GM21390 (cell line): ENCODE results near the gene C11orf68.
"Not testable (repeated sequence)": the region's sequence is repeated elsewhere in the genome, so short reads cannot be mapped to it uniquely, and the experiment has no call there.

ENCODE experiments used
- ATAC-seq: cut with Tn5 transposase; IDR thresholded peaks from one replicate; pipeline ENCODE4 v1.9.1; 2021; ENCODE audit not compliant: unreplicated experiment

The C11orf68 gene

DNA sequence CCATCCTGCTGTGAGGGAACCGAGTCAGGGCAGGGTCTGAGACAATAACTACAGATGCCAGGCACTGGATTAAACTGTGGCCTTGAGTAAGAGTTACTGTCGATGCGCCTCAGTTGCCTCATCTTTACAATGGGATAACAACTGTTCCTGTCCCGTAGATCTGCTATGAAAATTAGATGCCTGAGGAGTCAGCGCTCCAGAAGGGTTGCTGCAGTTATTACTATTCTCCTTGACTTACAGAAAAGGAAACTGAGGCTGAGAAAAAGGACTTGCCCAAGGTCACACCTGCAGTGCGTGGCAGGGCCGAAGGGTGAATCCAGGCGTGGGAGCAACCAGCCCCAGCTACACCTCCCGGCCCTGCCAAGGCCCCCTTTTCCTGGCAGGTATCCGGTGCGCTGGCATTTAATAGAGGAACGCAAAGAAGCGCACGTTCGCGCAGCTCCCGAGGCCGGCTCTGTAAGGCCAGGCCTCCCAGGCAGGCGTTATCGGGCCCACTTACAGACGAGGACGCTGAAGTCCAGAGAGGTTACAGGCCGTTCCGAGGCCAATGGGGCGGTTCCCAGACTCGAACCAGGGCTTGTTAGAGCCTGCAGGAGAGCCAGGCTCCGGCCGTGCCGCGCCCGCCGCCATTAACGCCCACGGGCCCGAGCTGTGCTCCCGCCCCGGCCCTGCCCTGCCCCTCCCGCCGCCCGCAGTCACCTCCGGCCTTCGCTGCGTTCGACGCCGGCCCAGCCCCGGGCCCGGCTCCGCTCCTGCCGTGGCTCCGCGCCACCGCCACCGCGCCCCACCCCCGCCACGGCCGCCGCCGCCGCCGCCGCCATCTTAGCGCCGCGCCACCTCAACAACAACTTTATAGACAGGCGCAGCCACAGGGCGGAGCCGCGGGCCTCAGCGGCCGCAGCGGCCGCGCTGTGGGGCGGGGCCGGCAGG is at the start of gene C11orf68:
C11orf68 (minus strand) TSS at position 852 of the 930 bp plus-strand sequence; CDS start at position 821, 31 bp downstream.
- ATAC-seq, result peak; percentile 45

DNA sequence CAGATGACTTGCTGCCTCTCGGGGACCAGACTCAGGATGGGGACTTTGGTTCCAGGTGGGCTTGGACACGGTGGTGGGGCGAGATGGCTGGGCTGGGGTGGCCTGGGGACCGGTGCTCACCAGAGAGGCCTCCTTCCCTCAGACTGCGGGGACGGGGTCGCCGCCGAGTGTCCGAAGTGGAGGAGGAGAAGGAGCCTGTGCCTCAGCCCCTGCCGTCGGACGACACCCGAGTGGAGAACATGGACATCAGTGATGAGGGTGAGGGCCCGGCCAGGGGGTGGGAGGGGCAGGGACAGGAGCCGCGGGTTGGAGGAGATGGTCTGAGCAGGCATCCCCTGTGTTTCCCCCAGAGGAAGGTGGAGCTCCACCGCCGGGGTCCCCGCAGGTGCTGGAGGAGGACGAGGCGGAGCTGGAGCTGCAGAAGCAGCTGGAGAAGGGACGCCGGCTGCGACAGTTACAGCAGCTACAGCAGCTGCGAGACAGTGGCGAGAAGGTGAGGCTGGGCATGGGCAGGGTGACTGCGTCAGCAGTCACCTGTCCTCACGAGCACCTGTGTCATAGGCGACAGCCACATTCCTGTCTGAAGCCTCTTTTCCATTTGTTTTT is 48.6 kb upstream of the C11orf68 start:
- no peak for ATAC-seq

DNA sequence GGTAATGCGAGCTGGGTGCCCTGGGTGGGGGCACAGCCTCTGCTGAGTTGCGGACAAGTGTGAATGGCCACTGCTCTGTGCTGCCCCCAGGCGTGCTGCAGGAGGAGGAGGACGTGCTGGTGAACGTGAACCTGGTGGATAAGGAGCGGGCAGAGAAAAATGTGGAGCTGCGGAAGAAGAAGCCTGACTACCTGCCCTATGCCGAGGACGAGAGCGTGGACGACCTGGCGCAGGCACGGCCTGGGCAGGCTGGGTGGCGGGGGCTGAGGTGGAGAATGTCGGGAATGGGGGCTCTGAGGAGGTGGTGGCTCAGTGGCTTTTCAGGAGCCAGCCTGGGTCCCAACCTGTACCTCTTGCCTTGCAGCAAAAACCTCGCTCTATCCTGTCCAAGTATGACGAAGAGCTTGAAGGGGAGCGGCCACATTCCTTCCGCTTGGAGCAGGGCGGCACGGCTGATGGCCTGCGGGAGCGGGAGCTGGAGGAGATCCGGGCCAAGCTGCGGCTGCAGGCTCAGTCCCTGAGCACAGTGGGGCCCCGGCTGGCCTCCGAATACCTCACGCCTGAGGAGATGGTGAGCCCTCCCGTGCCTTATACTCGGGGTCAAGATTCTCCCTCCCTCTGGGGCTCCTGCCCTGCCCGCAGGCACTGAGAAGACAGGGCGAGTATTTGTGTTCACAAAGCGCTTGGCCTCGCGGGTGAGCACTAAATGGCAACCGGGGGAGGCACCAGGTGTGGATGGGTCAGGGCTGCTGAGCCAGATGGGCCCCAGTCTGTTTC is 47.3 kb upstream of the C11orf68 start:
- no peak for ATAC-seq

DNA sequence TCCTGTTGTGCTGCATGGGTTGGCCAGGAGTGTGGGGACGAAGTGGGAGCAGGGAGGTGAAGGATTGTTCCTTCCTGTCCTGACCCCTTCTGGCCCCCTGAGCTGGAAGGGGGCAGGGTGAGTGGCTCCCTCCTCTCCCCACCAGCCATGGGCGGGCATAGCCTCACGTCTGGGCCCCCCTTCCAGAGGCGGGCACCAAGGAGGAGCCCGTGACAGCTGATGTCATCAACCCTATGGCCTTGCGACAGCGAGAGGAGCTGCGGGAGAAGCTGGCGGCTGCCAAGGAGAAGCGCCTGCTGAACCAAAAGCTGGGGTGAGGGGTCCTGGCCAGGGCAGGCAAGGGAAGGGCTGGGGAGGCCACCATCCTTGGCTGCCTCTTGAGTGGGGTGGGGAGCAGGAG is 46.0 kb upstream of the C11orf68 start:
- ATAC-seq, result no peak

DNA sequence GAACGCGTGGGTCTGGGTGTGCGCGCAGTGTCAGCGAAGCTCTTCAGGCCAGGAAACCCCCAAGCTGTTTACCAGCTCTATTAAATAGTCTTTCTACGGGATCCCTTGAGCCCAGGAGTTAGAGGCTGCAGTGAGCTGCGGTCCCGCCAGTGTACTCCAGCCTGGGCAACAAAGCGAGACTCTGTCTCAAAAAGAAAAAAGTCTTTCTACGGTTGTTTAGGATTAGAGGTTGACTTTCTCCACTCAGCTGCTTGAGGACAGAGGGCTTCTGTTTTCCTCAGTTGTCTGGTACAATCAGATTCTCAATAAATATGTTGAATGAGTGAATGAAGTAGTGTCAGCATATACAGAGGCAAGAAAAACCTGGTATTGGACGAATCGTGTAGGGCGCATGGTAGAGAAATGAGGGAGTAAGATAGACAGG is 43.3 kb upstream of the C11orf68 start:
- no peak for ATAC-seq

DNA sequence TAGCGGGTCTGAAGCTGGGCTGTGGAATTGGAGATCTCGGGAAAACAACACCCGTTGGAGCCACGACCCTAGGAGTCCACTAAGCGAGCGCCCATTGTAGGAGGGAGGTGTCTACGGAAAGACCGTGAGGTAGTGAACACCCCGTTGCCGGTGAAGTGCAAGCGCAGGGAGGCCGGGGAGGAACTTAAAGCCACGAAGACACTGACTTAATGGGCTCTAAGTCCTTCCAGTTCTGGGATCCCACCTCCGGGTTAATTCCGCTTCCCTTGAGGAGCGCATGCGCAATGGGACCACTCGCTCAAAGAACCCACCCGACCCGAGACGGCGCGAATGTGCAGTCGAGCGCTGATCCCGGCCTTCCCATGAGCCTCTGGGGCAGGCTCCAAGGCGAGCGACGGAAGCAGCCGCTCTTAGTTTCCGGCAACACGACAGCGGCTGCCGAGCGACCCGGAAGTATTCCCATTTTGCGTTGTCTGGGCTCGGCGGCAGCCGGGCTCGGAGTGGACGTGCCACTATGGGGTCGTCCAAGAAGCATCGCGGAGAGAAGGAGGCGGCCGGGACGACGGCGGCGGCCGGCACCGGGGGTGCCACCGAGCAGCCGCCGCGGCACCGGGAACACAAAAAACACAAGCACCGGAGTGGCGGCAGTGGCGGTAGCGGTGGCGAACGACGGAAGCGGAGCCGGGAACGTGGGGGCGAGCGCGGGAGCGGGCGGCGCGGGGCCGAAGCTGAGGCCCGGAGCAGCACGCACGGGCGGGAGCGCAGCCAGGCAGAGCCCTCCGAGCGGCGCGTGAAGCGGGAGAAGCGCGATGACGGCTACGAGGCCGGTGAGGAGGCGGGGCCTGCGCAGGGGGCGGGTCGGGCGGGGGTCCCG is 42.6 kb upstream of the C11orf68 start, which contains the start of gene SART1:
SART1 (plus strand) TSS at position 468 of the 874 bp plus-strand sequence; CDS start at position 515, 47 bp downstream.
- peak; percentile 76 for ATAC-seq

DNA sequence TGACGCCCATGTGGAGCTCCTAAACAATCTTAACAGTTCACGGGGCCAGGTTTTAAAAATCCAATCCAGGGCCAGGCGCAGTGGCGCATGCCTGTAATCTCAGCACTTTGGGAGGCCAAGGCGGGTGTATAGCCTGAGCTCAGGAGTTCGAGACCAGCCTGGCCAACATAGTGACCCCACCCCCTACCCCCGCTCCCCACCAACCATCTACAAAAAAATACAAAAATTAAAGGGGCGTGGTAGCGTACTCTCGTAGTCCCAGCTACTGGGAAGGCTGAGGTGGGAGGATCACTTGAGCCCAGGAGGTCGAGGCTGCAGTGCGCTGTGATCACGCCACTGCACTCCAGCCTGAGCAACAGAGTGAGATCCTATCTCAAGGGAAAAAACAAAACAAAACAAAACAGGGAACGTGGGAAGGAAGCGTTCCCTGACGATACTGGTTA is 42.0 kb upstream of the C11orf68 start:
- no peak for ATAC-seq

DNA sequence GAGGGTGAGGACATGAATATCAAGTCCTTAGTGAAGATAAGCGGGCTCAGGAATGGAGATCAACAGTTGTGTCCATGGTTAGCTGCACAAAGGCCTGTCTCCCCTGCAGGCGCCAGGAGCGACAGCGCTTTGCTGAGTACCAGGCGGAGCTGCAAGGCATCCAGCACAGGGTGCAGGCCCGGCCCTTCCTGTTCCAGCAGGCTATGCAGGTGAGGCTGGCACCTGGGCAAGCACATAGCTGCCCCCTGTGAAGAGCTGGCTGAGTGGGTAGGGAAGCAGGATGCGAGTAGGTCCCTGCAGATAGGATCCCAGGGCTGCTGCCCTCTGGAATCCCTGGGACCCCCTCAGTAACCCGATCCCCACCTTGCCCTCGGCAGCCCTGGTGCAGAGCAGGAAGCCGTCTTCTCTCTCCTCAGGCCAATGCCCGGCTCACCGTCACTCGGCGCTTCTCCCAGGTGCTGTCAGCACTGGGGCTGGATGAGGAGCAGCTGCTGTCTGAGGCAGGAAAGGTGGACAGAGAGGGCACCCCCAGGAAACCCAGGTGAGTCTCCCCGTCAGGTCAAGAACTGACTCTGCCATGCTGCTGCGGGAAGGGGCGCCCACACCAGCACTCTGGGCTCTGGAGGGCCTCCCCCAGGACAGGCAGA is 40.0 kb upstream of the C11orf68 start:
- no peak for ATAC-seq

DNA sequence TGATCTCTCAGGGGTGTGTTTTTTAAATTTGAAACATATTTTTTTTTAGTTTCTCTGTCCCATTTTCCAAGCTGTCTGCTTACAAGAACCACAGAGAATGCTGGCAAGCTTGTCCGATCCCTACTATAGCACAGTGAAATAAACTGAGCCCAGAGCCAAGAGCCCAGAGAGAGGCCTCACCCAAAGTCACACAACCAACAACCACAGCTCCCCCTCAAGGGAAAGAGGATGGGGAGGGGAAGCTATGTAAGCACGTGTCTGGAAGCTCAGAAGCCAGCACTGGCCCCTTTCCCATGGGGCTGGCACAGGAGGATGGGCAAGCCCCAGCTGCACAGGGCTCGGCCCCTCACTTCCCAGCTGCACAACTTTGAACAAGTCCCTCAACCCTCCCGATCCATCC is 39.4 kb upstream of the C11orf68 start:
- ATAC-seq, result no peak

DNA sequence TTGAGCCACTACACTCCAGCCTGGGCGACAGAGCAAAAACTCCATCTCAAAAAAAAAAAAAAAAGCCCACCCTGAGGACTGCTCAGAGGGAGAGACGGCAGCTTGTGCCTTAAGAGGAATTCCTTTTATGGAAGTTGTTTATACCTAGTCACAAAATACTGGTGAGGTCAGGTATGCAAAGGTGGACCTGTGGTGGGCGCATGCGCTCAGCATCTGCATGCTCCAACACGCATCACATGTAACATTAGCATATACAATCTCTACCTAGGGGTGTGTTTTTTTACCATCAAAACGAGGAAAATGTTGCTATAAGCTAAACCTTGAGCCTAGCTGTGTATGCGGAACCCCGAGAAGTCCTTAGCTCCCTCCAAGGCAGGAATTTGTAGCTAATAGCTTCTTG is 35.9 kb upstream of the C11orf68 start:
- ATAC-seq, result no peak

DNA sequence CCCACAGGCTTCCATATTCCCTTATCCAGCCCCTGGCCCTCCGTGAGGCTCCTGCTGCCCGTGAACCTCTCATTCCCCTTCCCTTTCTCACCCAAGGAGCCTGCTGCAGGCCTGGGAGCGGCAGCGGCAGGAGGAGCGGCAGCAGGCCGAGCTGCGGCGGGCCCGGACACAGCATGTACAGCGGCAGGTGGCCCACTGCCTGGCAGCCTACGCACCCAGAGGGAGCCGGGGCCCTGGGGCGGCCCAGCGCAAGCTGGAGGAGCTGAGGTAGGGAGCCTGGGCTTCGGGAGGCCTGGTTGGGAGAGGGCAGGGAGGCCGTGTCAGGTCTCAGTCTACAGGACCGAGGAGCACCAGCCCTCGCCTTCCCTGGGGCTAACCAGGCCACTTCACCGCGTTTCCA is 34.6 kb upstream of the C11orf68 start:
- no peak for ATAC-seq

DNA sequence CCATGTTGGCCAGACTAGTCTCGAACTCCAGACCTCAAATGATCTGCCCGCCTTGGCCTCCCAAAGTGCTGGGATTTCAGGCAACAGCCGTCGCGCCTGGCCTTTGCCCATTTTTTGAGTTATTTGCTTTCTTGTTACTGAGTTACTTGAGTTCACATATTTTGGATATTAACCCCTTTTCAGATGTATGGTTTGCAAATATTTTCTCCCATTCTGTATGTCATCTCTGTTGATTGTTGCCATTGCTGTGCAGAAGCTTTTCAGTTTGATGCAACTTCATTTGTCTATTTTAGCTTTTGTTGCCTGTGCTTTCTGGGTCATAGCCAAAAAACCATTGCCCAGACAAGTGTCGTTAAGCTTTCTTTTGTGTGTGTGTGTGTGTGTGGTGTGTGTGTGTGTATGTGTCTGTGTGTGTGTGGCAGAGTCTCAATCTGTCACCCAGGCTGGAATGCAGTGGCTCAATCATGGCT is 33.2 kb upstream of the C11orf68 start:
- no peak for ATAC-seq

DNA sequence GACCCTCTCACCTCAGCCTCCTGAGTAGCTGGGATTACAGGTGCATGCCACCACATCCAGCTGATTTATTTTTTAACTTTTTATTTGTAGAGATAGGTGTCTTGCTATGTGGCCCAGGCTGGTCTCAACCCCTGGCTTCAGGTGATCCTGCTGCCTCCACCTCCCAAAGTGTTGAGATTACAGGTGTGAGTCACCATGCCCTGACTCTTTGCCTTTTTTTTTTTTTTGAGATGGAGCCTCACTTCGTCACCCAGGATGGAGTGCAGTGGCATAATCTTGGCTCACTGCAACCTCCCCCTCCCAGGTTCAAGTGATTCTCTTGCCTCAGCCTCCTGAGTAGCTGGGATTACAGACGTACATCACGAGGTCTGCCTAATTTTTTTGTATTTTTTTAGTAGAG is 32.8 kb upstream of the C11orf68 start:
- ATAC-seq, result not testable (repeated sequence)

DNA sequence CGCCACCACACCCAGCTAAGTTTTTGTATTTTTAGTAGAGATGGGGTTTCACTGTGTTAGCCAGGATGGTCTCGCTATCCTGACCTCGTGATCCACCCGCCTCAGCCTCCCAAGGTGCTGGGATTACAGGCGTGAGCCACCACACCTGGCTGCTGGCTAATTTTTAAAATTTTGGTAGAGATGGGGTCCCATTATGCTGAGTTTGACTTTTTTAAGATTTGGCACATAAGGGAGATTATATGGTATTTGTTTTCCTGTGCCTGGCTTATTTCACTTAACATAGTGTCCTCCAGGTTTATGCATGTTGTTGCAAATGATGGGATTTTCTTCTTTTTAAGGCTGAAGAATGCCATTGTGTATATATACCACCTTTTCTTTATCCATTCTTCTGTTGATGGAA is 31.8 kb upstream of the C11orf68 start:
- not testable (repeated sequence) for ATAC-seq

DNA sequence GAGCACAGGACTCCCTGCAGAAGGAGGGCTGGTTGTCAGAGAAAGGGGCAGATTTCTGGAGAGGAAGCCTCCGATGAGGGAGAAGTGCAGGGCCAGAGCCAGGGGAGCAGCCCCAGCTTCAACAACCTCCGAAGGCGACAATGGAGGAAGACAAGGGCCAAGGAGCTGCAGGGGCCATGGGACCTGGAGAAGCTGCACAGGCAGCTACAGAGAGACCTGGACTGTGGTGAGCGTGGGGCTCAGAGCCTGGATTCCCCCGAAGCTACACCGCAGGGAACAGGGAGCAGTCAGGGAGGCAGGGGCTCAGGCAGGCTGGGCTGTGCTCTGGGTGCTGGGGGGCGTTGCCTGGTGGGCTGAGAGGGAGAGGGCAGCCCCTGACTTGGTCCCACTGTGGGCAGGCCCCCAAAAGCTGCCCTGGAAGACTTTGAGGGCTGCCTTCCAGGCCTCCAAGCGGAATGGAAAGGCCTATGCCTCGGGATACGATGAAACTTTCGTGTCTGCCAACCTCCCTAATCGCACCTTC is 28.8 kb upstream of the C11orf68 start:
- no peak for ATAC-seq

DNA sequence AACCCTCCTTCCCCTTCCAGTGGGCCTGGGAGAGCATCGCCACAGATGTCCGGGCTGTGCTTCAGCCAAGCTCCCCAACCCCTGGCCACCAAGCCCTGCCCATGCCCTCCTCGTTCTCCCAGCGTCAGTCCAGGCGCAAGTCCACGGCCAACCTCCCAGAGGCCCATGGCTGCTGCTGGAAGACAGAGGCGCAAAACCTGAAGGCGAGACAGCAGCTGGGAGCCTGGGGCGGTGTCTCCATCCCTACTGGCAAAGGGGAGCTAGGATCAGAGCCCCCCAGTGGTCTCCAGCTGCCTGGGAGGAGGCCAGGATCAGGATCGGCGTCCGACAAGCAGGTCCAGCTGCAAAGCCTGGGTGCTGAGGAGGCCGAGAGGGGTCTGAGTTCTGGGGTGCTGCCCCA is 28.3 kb upstream of the C11orf68 start:
- ATAC-seq, result no peak

DNA sequence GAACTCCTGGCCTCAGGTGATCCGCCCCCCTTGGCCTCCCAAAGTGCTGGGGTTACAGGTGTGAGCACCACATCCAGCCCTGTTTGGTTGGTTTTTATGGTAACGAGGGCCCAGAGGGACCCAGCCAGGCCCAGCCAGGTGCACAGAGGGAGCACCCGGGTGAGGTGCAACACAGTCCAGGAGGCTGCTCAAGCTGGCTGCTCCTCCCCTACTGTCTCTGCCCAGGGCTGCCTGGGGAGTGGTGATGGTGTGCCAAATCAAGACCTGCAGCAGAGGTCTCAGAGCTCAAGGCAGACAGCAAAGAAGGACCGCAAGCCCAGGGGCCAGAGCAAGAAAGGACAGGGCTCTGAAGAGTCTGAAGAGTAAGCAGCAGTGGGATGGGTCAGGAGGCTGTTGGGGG is 27.8 kb upstream of the C11orf68 start:
- ATAC-seq, result no peak

DNA sequence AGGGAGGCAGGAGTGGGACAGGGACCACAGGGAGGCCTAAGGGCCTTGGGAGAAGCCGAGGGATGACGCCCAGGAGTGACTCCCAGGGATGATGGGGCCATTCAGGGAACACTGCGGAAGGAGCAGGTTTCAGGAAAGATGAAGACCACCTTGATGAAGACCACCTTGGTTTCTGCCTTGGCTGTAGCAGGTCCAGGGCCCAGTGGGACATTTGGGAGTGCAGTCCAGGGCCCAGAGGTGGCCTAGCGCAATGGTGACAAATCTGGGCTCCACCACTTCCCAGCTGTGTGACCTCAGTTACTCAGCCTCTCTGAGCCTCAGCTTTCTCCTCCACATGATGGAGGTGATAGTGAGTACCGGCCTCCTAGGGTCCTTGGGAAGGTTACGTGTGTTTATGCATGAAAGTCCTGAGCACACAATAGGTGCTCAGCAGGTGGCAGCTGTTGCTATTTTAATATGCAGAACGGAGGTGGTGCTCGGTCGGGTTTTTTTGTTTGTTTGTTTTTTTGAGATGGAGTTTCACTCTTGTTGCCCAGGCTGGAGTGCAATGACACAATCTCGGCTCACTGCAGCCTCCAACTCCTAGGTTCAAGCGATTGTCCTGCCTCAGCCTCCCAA is 27.2 kb upstream of the C11orf68 start:
- ATAC-seq, result no peak

DNA sequence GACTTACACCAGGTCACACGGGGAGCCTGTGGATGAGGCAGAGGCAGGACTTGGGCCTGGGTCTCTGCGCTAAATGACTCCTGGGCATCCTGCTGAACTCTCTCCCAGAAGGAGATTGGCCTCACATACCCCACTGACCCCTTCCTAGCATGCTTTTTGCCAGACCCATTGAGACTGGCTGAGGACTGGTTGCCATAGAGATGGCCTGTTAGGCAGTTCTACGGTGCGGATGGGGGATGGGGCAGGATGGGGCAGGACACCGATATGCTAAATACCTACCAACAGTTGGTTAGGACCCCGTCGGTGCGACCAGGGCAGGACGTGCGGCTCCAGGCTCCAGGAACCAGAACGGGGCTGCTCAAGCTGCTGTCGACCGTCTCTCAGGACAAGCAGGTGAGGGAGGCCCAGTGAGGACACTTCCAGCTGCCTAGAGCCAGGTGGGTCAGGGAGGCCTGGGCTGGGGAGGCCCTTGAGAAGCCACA is 26.6 kb upstream of the C11orf68 start, which contains the start of gene TSGA10IP:
TSGA10IP (plus strand) TSS at position 51 of the 482 bp plus-strand sequence; CDS start at position 247, 196 bp downstream.
- no peak for ATAC-seq
